Stimulated activated naive CD8-positive, alpha-beta T cell treated with anti-CD3 and anti-CD28 coated beads, Interleukin-15, Interleukin-2, amounts not matched to agents 100 U/mL and 50 U/mL, for 24 hours (primary cell): Measurements from ENCODE around the gene MAB21L2.
A peak's percentile ranks its signal among the peaks of the same experiment; 100 is the strongest.
"Not testable (repeated sequence)": the region's sequence is repeated elsewhere in the genome, so short reads cannot be mapped to it uniquely, and the experiment has no call there.

Source experiments
- ATAC-seq: fragments of 150-1000 bp; cut with Tn5 transposase; one replicate; pipeline ENCODE4 v1.10.0; 2021
- DNase-seq: peaks from one replicate; pipeline ENCODE4 v3.0.0; 2021

The MAB21L2 gene

DNA sequence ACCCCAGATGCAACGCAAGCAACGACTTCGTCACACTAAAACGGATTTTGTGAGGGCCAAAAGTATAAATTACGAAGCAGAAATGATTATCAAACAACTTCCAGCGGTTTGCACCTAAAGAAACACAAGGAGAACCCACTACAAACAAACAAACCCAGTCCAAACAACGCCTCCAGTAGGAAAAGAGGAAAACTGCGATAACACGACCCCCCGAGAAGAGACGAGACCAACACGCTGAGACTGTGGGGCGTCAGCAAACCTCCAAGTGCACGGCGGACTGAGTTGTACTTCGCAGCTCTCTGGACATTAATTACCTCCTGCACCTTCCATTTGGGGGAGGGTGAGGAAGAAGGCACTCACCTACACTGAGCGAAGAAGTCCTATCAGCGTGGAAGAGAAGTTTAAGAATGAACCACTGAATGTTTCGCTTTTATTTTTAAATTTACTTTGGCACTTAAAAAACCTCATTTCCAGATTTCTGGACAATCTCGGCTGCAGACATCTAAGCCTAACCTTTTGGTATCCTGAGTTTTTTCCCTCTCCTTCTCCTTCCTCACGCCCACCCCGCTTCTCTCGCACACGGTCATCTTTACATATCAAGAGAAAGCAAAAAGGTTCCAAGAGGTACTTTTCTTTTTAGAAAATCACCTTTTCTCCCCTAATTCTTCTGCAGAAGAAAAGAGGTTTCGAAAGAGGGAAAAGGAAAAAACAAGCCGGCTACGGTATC lies at the start of gene MAB21L2:
TSS of gene MAB21L2 (plus strand) at position 6 of the 727 bp plus-strand sequence. CDS start 879 bp downstream, outside the sequence.
- ATAC-seq (no peak), DNase-seq (no peak)

DNA sequence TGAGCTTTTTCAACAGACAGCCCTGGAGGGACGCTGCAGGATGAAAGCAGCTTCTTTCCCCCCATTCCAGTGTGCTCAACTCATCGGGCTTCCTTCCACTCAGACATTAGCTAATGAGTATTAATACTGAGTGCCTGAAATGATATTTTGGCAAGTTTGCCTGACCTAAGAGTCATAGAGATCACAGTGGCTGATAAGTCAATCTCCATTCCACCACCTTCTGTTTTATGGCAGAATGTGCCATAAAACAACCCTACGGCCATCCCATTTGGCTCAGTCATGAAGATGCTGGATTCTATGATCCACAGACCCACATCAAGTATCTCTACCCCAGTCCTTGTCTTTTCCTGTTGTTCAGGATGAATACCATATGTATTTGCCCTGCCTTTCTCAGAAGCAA lies 48.3 kb upstream of the MAB21L2 start:
- no peak for ATAC-seq
- DNase-seq = no peak

DNA sequence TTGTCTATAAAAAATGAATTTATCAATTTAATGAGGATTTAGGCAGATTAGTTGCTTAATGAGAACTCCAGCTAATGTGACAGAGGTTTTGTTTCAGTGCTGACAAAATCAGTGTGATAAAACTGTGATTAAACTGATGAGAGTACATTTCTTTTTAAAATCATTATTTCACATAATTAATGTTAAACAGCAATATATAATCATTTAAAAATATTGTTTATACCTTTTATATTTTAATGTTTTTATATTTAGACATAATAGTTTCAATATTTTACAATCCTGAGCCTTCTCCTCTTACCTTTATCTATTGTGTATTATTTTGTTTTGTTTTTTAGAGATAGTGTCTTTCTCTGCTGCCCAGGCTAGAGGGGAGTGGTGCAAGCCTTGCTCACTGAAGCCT lies 47.1 kb upstream of the MAB21L2 start:
- DNase-seq = no peak
- ATAC-seq = no peak

DNA sequence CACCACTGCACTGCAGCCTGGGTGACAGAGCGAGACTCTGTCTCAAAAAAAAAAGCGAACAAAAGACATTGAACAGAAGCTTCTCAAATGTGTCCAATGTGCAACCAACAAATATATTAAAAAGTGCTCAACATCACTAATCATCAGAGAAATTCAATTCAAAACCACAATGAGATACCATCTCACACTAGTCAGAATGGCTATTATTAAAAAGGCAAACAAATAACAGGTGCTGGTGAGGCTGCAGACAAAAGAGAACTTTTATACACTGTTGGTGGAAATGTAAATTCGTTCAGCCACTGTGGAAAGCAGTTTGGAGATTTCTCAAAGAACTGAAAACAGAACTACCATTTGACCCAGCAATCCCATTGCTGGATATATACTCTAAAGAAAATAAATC lies 44.0 kb upstream of the MAB21L2 start:
- DNase-seq, ATAC-seq: not testable (repeated sequence)

DNA sequence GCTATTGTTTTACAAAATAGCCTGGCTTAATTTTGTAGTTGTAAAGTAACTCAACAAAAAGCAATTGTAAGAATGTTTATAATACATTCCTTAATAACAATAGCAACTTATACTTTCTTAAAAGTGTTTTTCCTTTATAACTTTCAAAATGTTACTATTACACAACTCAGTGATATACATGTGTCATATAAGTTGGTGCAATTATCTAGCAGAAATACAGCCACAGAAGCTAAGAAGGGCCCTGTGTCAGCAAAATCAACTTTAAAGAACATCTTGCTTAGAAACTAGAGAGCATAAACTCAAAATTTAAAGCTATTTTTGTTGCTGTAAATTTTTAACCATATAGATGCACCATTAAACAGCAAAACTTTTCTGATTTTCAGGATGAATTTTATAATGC lies 41.4 kb upstream of the MAB21L2 start:
- no peak for ATAC-seq

DNA sequence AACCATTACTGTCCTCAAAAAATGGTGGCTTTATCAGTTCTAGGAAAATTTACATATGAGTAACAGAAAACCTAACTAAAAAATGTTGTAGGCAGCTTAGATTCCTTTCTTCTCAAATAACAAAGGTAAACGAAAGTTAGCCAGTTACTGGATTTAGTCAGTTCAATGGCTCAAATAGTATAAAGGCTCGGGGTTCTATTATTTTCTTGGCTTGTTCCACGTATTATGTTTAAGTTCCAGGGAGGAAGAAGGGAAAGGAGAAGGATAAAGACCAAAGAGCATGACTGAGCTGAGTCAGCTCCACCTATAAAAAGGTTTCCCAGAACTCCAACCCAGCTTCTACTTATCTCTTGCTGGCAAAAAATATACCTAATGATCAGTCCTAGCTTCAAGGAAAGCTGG lies 41.0 kb upstream of the MAB21L2 start:
- DNase-seq = no peak
- ATAC-seq = no peak

More for the DNA sequence above, 41.4 kb upstream of the MAB21L2 start:
- DNase-seq = no peak

DNA sequence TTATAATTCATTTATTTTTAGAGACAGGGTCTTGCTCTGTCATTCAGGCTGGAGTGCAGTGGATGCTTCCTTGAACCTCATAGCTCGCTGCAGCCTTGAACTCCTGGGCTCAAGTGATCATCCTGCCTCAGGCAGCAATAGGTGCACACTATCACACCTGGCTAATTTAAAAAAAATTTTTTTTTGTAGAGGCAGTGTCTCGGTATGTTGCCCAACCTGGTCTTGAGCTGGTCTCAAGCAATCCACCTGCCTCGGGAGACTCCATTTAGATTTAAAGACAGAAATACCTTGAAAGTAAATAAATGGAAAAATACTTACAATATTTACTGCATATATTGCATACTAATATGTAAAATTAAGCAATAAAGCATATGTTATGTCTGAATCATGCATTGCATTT lies 40.3 kb upstream of the MAB21L2 start:
- DNase-seq (no peak), ATAC-seq (no peak)

DNA sequence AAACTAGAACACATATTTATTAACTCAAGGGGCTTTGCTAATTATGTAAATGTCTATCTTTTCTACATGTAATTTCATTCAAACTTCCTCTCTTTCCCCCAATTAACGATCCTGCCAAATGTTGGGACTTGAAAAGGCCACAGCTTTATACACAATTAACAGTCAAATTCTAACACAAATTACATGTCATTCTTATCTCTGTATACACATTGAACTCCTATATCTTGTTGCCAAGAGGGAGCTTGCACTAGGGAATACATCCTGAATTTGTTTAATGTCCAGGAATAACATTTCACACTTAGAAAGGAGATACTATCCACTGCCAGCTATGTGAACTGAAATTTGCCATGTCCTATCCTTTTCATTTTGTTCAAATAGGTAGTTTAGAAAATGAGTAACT lies 38.9 kb upstream of the MAB21L2 start:
- DNase-seq (no peak), ATAC-seq (no peak)

DNA sequence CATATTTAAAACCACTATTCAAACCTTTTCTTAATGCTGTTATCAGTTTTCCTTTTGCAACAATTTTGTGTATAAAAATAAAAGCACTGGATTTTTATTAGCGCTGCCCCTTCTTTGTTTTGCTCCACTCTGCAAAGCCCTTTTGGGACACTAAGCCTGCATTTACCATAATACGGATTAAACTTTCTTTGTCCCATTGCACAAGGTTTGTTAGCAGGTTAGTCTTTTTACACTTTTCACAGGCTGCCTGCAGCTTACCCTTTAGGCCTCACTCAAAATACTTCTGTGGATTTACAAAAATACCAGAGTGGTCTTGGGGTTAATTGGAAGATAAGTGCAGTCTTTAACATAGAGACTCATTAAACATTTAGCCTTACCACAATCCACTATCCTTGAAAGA lies 35.7 kb upstream of the MAB21L2 start:
- ATAC-seq = no peak
- DNase-seq = no peak

DNA sequence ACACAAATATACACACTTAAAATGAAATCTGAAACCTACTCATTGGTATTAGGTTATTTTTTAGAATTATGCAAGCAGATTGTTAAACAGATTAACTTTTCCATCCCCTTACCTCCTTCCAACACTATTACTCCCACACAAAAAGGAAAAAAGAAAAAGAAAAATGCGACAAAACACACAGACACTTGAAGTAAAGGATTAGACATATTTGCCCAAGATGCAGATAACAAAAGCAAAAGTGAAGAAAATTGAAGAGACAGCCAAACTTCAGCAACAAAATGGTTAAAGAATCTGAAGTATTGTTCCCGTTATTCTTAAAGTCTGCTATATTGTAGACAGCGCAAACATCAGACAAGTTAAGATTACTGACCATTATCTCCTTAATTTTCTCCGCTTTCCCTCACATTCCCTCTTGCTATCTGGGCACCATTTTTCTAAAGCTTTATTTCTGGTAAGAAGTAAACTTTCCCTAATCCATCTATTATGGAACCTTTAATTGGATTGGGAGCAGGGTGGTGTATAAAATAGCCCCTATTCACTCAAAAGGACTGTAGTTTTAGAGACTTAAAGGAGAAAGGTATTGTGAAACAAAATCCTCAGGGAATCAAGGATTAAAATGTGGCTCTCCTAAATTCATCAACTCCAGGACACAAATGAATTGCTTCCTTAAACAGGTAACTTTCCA lies 34.7 kb upstream of the MAB21L2 start:
- ATAC-seq (no peak), DNase-seq (no peak)

DNA sequence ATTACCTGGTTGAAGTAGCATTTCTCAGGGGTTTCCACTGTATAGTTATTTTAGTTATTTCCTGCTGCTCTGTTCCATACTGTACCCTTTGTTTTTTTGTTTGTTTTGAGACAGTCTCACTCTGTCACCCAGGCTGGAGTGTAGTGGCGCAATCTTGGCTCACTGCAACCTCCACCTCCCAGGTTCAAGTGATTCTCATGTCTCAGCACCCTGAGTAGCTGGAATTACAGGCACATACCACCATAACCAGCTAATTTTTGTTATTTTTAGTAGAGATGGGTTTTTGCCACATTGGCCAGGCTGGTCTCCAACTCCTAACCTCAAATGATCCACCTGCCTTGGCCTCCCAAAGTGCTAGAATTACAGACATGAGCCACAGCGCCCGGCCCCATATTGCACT lies 24.1 kb upstream of the MAB21L2 start:
- not testable (repeated sequence) for ATAC-seq, DNase-seq

DNA sequence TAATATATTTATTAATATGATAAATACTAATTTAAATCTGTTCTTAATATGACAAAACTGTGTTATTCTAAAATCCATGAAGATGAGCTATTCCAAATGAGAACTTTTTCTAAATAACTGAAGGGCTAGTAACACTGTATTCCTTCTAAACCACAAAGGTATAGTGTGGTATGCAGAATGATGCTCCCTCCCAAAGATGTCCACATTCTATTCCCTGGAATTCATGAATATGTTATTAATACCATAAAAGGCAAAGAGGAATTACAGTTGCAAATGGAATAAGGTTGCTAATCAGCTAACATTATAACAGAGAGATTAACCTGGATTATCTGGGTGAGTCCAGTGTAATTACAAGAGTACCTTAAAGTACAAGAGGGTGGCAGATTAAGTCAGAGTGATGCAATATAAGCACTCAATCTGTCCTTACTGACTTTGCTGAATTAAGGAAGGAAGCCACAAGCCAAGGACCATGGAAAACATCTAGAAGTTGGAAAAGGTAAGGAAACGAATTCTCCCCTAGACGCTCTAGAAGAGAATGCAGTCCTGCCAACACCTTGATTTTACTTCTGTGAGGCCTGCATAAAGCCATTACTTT lies 20.7 kb upstream of the MAB21L2 start:
- DNase-seq = no peak

DNA sequence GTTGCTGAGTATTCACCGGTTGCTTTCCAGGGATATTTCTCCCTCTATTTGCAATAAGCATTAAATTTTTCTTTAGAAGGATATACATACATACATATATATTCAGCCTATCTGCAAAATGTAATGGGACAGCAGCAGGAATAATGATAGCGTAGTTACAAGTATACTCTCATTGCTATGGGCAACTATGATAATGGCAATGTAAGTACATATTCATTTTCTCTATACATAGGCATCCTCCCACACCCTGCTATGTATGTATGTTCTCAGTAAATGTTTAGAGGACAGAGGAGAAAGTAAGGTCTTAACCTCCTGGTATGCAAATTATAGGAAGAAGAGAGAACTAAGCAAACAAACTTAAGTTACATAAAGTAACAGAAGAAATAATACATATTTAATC lies 19.7 kb upstream of the MAB21L2 start:
- ATAC-seq (no peak), DNase-seq (no peak)

More for the DNA sequence above, 20.7 kb upstream of the MAB21L2 start:
- no peak for ATAC-seq

DNA sequence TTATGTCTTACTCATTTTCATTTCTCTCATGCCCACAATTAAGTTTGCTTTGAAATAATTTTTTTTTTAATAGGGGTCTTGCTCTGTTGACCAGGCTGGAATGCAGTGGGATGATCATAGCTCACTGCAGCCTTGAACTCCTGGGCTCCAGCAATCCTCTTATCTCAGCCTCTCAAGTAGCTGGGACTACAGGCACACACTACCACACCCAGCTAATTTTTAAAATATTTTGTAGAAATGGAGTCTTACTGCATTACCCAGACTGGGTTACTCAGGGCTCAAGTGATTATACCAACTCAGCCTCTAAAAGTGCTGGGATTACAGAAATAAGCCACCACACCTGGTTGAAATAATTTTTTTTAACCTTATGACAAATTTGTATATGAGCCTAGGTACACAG lies 19.2 kb upstream of the MAB21L2 start:
- DNase-seq (no peak), ATAC-seq (no peak)

DNA sequence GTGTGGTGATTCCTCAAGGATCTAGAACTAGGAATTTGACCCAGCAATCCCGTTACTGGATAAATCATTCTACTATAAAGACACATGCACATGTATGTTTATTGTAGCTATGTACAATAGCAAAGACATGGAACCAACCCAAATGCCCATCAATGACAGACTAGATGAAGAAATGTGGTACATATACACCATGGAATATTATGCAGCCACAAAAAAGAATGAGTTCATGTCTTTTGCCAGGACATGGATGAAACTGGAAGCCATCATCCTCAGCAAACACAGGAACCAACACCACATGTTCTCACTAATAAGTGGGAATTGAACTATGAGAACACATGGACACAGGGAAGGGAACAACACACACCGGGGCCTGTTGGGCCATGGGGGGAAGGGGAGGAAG lies 17.0 kb upstream of the MAB21L2 start:
- not testable (repeated sequence) for DNase-seq, ATAC-seq

DNA sequence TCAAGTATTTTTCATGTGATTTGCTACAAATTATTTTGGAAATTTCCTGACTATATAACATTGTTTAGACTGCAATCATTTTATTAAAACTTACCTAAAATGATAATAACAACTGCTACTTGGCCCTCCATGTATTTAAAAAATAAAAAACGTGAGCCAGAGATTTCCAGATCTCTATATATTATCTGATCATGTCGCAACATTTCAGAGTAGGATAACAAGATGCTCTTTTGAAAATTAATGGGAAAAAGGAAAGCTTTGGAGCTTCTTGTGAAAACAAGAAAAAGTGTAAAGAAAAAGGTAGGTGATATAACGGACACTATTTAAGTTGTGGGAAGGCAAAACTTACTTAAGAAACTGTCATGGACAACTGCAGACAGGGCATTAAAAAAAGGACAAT lies 14.9 kb upstream of the MAB21L2 start:
- DNase-seq (no peak), ATAC-seq (no peak)

DNA sequence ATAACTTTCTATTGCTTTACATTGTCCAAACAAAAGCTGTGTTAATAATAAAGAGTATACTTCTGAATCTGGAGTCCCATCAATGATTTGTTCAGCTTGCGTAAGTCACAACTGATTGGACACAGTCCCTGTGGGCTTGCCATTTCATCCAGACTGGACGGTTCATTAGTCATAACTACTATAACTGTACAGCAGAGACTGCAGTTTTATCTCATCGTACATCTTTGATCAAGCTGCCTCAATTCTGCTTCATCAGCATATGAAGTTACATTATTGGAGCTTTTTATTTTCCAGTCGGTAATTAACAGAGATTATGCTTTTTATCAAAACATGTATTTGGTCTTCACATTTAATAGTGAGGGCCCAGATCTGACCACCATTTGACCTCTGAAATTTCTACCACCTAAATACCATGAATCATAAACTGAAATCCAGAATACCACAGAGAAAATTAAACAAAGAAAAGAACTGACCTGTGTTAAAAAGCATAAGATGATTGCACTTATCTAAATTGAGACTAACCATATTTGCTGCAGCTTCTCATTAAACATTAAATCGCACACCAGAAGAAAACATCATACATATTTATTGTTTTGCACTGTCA lies 12.5 kb upstream of the MAB21L2 start:
- DNase-seq = no peak
- ATAC-seq = no peak

DNA sequence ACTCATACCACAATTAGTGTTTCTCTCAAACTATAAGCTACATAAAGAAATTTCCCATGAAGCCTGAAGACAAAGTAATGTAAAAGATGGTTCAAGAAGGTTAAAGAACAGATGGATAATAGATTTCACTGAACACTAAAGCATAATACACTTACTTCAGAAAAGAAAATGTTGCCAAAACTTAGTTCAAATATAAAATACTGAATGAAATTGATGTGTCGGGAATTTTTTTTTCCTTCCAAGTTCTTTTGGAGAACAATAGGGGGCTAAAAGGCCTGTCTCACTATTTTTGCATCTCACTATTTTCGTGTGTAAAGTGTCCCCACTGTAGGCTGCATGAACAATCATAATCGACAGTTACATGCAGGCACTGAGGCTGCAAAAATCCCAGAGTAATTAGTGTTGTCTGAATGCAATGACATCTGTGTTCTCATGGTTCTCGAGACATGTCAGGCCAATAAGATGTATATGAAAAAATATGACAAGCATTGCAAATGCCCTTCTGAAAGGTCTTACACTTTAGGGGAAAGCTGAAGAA lies 11.9 kb upstream of the MAB21L2 start:
- no peak for ATAC-seq

DNA sequence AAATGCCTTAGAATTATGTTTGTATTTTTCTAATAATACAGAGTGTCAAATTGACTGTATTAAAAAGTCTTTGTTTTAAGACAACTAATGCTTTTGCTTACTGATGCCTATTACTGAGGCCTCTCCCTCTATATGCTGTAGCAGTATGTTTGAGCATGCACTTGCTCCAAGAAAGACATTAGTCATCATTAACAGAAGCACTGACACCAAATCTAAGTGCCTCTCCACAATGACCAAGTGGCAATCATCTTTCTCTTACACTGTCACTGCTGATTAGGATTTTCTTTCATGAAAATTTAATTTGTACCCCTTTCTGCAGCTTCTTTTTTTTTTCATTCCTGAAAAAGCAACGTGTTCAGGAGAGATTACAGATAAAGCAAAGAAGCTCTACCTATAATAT lies 11.1 kb upstream of the MAB21L2 start:
- DNase-seq = no peak
- ATAC-seq = no peak

More for the DNA sequence above, 11.9 kb upstream of the MAB21L2 start:
- no peak for DNase-seq

DNA sequence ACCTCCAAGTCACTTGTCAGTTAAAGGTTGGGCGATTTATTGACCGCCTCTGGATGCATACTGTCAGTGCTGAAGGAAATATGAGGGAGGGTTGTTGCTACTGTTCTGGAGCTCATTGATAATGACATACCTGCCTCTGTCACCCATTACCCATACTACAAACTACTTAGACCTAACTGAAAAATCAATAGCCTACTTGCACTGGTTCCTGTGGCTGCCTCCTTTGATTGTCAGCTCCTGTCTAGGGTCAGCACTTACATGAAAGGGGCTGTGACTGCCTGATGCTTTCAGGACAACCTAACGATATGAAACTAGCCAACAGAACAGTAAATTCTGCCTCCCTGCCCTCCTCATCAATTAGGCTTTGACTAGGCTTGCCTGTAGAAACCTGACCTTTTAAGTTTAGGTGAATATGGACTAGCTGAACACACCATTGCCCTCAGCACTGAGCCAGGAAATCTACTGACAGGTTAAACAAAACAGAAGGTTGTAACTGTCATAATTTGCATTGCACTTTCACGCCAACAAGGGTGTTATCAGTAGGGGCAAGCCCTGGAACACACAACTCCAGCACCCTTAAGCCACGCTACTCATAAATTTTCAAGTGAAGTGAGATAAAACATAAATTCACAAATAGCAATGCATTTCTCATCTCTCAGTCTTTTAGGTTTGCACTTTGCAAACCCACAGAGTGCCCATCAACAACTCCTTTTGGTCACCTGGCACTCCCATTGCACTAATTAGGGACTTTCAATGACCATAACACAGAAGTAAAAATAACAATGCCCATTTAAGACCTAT lies 9.0 kb upstream of the MAB21L2 start:
- ATAC-seq (peak; percentile 19), DNase-seq (no peak)

DNA sequence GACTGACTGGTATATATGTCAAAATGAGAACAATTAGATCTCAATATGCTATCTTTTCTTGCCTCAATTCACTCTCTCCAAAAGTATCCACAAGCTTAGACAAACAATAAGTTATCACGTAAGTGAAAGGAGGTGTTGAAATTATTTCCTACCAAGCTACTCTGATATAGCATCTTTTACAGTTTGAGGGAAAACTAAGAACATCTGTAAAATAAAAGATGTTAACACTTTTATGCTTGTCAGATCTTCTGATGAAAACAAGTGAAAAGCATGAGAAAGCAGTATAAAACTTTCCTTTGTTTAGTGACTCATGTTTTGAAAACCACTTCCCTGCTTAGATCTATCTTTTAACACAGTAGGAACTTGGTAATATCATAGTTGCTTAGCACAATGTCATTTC lies 8.4 kb upstream of the MAB21L2 start:
- DNase-seq = no peak
- ATAC-seq = no peak

DNA sequence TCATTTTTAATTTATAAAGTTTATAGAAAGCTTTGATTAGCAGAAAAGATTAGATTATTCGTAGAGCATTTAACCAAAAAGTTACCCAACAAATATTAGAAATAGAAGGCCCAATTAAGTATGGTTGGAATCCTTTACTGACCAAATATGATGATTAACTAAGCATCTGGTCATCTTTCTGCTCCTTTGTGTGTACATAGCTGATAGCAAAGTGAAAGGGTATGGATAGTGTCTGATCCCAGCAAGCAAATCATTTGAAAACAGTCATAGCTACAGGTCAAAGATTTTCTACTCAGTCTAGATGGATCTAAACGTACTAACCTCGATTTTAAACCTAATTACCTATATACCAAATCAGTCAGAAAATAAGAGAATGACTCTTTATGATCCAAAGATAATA lies 7.3 kb upstream of the MAB21L2 start:
- ATAC-seq = no peak
- no peak for DNase-seq
